Glomerular endothelial cell (primary cell): ENCODE measurements around the gene ZNF469. TPM values are rescaled to one million over a fixed set of nuclear protein-coding genes. Genes with fewer than 3 reads are reported as not detected.

ENCODE experiments used
- DNase-seq: peaks from one replicate; pipeline ENCODE4 v3.0.0-alpha.2; 2011; ENCODE audit warnings: low read depth, low spot score; ENCODE audit errors: extremely low read depth
- total RNA-seq: library from RNA; depleted of rRNA; stranded (reverse); fragments of >200 nt; gene quantifications from 2 replicates; pipeline ENCODE4 v1.2.3, GENCODE V29; 2015

The ZNF469 gene
- total RNA-seq, 1 donor from 2014 or later, result 29.1 TPM

- DNase-seq, result no peak
Measured at GRCh38 chr16:88376835-88377726, 5.7 kb upstream of the ZNF469 start.

GRCh38 chr16:88377961-88378360 is 4.8 kb upstream of the ZNF469 start:
- DNase-seq, result no peak

- no peak for DNase-seq
Measured at GRCh38 chr16:88378401-88378800, 4.4 kb upstream of the ZNF469 start.

- no peak for DNase-seq
Measured at GRCh38 chr16:88378836-88379693, 3.7 kb upstream of the ZNF469 start.

GRCh38 chr16:88379694-88380040 is 3.1 kb upstream of the ZNF469 start:
- no peak for DNase-seq

GRCh38 chr16:88380099-88380498 is 2.7 kb upstream of the ZNF469 start:
- DNase-seq, result no peak

GRCh38 chr16:88380619-88381018 is 2.1 kb upstream of the ZNF469 start:
- no peak for DNase-seq

GRCh38 chr16:88381820-88382451 is 823 bp upstream of the ZNF469 start:
- no peak for DNase-seq

GRCh38 chr16:88383401-88384221 is 852 bp downstream of the ZNF469 start:
- DNase-seq, result no peak

GRCh38 chr16:88384222-88385111 is 1.7 kb downstream of the ZNF469 start:
- DNase-seq, result no peak

- no peak for DNase-seq
Measured at GRCh38 chr16:88385112-88385594, 2.4 kb downstream of the ZNF469 start.

GRCh38 chr16:88385831-88386815 is 3.4 kb downstream of the ZNF469 start:
- DNase-seq, result no peak

GRCh38 chr16:88387180-88387765 is 4.5 kb downstream of the ZNF469 start:
- DNase-seq, result no peak

GRCh38 chr16:88387941-88388627 is 5.3 kb downstream of the ZNF469 start:
- no peak for DNase-seq

GRCh38 chr16:88389191-88389590 is 6.4 kb downstream of the ZNF469 start:
- no peak for DNase-seq

- DNase-seq, result no peak
Measured at GRCh38 chr16:88389621-88390160, 6.9 kb downstream of the ZNF469 start.

- no peak for DNase-seq
Measured at GRCh38 chr16:88390265-88390664, 7.5 kb downstream of the ZNF469 start.
